ENCODE measurements around the gene PTPN4. TPM values are rescaled to one million over a fixed set of nuclear protein-coding genes. Genes with fewer than 3 reads are reported as not detected.

The PTPN4 gene
- total and polyA plus RNA-seq, 2 of the 8 experiments (the other 6 are each of a cell fraction or from before 2014, with no cell fraction given): 28.5 to 105 TPM

GRCh38 chr2:120028795-120029194, 269.1 kb downstream of the PTPN4 start:
- H2BK20ac ChIP-seq (ENCODE audit: low read length): no peak overlapping the region
- POLR2A ChIA-PET (ENCODE audit: partially characterized antibody): no interaction called here
- no peaks in the 10 kb centered on the region for H3K9me3 ChIP-seq (ENCODE audit: insufficient read depth in 2 of 2, low read depth in 1 of 2, low read length in 1 of 2)
- no peak overlapping the region for H2AK5ac ChIP-seq (ENCODE audit: low read depth, low read length)
- H3K79me1 ChIP-seq (ENCODE audit: low read depth, low read length): no peaks in the 10 kb centered on the region; the same call in 1 of the 2 replicates
- H4K20me1 ChIP-seq (replicated peaks in 1 of 2; ENCODE audit: control insufficient read depth in 1 of 2, insufficient read depth in 2 of 2, low read length in 2 of 2): no peaks in the 10 kb centered on the region
- H2BK12ac ChIP-seq (ENCODE audit: low read depth, low read length): no peak overlapping the region
- 75% methylated on average over 5 of the region's 5 CpGs; no CpG with 5 or more reads in 1 of the 2 experiments for WGBS, 2 experiments (ENCODE audit: extremely low coverage in 1 of 2, insufficient coverage in 1 of 2, insufficient read length in 1 of 2, insufficient replicate concordance in 2 of 2, low coverage in 1 of 2, low lambda C conversion rate in 2 of 2, missing lambda C conversion rate in 1 of 2)
- FAIRE-seq (no peak), DNase-seq (ENCODE audit: low read depth in 1 of 2, low spot score in 2 of 2) (no peak)
- no peak overlapping the region for H3K56ac ChIP-seq (replicated peaks; ENCODE audit: insufficient read length, low read depth, low read length)
- CTCF ChIA-PET (ENCODE audit: partially characterized antibody): interaction anchor here (1.3 to 1.4 kb wide), 2 partner anchors 57 to 146 kb away, joined by 3 to 5 read pairs; no protein-coding TSS in a partner anchor
- H3K27me3 ChIP-seq (replicated peaks in 1 of 4; ENCODE audit: control insufficient read depth in 3 of 4, extremely low read depth in 1 of 4, insufficient read depth in 3 of 4, low read length in 3 of 4): no peaks in the 10 kb centered on the region
- no peak overlapping the region for H3K9ac ChIP-seq (replicated peaks in 1 of 4; ENCODE audit: extremely low read depth in 1 of 4, low read depth in 3 of 4, low read length in 3 of 4)
- no peak overlapping the region for H3K23ac ChIP-seq (ENCODE audit: insufficient read length)
- no peaks in the 10 kb centered on the region; a peak in 1 of 8 replicates for H3K36me3 ChIP-seq (ENCODE audit: control insufficient read depth in 2 of 4, insufficient read depth in 4 of 4, low read length in 3 of 4)
- H3K27ac ChIP-seq (ENCODE audit: low read depth, low read length): no peak overlapping the region
- H3K4me1 ChIP-seq (replicated peaks in 1 of 4; ENCODE audit: control insufficient read depth in 3 of 4, insufficient read depth in 4 of 4, low read length in 3 of 4): peaks cover 0 to 7% (median 4%) of the 10 kb centered on the region in 4 experiments; a peak in 4 of 7 replicates
- H4K5ac ChIP-seq (ENCODE audit: insufficient read length, low read depth, low read length): no peak overlapping the region
- no peaks in the 10 kb centered on the region for H3K23me2 ChIP-seq (ENCODE audit: low read depth, low read length)
- no peak overlapping the region for H3K4me2 ChIP-seq (ENCODE audit: insufficient read depth in 1 of 2, low read depth in 2 of 2, low read length in 2 of 2)
- H2BK15ac ChIP-seq (ENCODE audit: low read length): no peak overlapping the region
- no peak overlapping the region for H2AFZ ChIP-seq (ENCODE audit: low read length)
- H2BK120ac ChIP-seq (replicated peaks; ENCODE audit: low read depth, low read length): no peak overlapping the region
- H3K14ac ChIP-seq (ENCODE audit: insufficient read length): no peak overlapping the region
- H3K79me2 ChIP-seq (ENCODE audit: control insufficient read depth in 1 of 2, insufficient read depth in 2 of 2, low read length in 2 of 2): peaks cover 0 to 48% of the 10 kb centered on the region in 2 experiments; a peak in 2 of 4 replicates
- no peak overlapping the region for H4K8ac ChIP-seq (ENCODE audit: extremely low read depth, insufficient read depth, low read length)
- no peak overlapping the region for H2BK5ac ChIP-seq (ENCODE audit: low read depth, low read length)
- no peak overlapping the region for H3K4me3 ChIP-seq (ENCODE audit: extremely low read depth in 1 of 4, insufficient read depth in 2 of 4, low read depth in 3 of 4, low read length in 4 of 4)
- H4K91ac ChIP-seq (replicated peaks; ENCODE audit: insufficient read length, low read length): no peak overlapping the region
- H3K4ac ChIP-seq (replicated peaks; ENCODE audit: insufficient read length, low read depth, low read length): no peak overlapping the region
- no peak overlapping the region for H3K18ac ChIP-seq (ENCODE audit: extremely low read depth, low read length)
- TF ChIP-seq RBBP5 (IDR thresholded peaks at IDR 0.05; ENCODE audit: borderline replicate concordance, low read depth, low read length): no peak

All from H1 (cell line).